ENCODE results near the gene VMP1.
A peak's percentile ranks its signal among the peaks of the same experiment; 100 is the strongest.

The VMP1 gene

GRCh38 chr17:59874376-59874775 is 166.9 kb downstream of the VMP1 start:
- peaks cover 5% of the 10 kb centered on the region for H3K36me3 Mint-ChIP-seq
- no peaks in the 10 kb centered on the region for H3K9me3 Mint-ChIP-seq (ENCODE audit: low read depth)
- H3K27ac Mint-ChIP-seq, result peak overlapping the region; percentile 34
- no peak overlapping the region for H3K4me3 Mint-ChIP-seq
- H3K27me3 Mint-ChIP-seq, result no peaks in the 10 kb centered on the region
- no peaks in the 10 kb centered on the region for H3K4me1 Mint-ChIP-seq (ENCODE audit: low read depth)

- no peaks in the 10 kb centered on the region for H3K4me1 Mint-ChIP-seq (ENCODE audit: low read depth)
- H3K36me3 Mint-ChIP-seq, result peaks cover 9% of the 10 kb centered on the region
- H3K27ac Mint-ChIP-seq, result no peak overlapping the region
- no peaks in the 10 kb centered on the region for H3K9me3 Mint-ChIP-seq (ENCODE audit: low read depth)
- H3K27me3 Mint-ChIP-seq, result no peaks in the 10 kb centered on the region
- no peak overlapping the region for H3K4me3 Mint-ChIP-seq
Observed at GRCh38 chr17:59876107-59876506, 168.7 kb downstream of the VMP1 start.

GRCh38 chr17:59877965-59878364 is 170.5 kb downstream of the VMP1 start:
- H3K4me1 Mint-ChIP-seq (ENCODE audit: low read depth), result no peaks in the 10 kb centered on the region
- H3K9me3 Mint-ChIP-seq (ENCODE audit: low read depth), result no peaks in the 10 kb centered on the region
- no peak overlapping the region for H3K4me3 Mint-ChIP-seq
- peak overlapping the region; percentile 48 for H3K27ac Mint-ChIP-seq
- peaks cover 9% of the 10 kb centered on the region for H3K36me3 Mint-ChIP-seq
- H3K27me3 Mint-ChIP-seq, result no peaks in the 10 kb centered on the region

GRCh38 chr17:59878624-59879023 is 171.2 kb downstream of the VMP1 start:
- no peak overlapping the region for H3K4me3 Mint-ChIP-seq
- peak overlapping the region; percentile 22 for H3K27ac Mint-ChIP-seq
- H3K4me1 Mint-ChIP-seq (ENCODE audit: low read depth), result no peaks in the 10 kb centered on the region
- H3K36me3 Mint-ChIP-seq, result peaks cover 9% of the 10 kb centered on the region
- H3K27me3 Mint-ChIP-seq, result no peaks in the 10 kb centered on the region
- H3K9me3 Mint-ChIP-seq (ENCODE audit: low read depth), result no peaks in the 10 kb centered on the region

- Mint-ChIP-seq H3K9me3 (ENCODE audit: low read depth) (no peaks in the 10 kb centered on the region), H3K4me1 (ENCODE audit: low read depth) (peaks cover 11% of the 10 kb centered on the region), H3K36me3 (peaks cover 6% of the 10 kb centered on the region), H3K27ac (no peak overlapping the region), H3K4me3 (no peak overlapping the region), H3K27me3 (no peaks in the 10 kb centered on the region)
Observed at GRCh38 chr17:59884861-59885260, 177.4 kb downstream of the VMP1 start.

GRCh38 chr17:59888145-59888750 is 180.8 kb downstream of the VMP1 start:
- no peaks in the 10 kb centered on the region for H3K27me3 Mint-ChIP-seq
- peaks cover 5% of the 10 kb centered on the region for H3K36me3 Mint-ChIP-seq
- H3K4me1 Mint-ChIP-seq (ENCODE audit: low read depth), result peaks cover 32% of the 10 kb centered on the region
- no peak overlapping the region for H3K4me3 Mint-ChIP-seq
- peak overlapping the region; percentile 73 for H3K27ac Mint-ChIP-seq
- H3K9me3 Mint-ChIP-seq (ENCODE audit: low read depth), result no peaks in the 10 kb centered on the region

GRCh38 chr17:59890720-59891119 is 183.3 kb downstream of the VMP1 start:
- Mint-ChIP-seq H3K4me1 (ENCODE audit: low read depth) (peaks cover 47% of the 10 kb centered on the region), H3K36me3 (peaks cover 7% of the 10 kb centered on the region), H3K4me3 (peak overlapping the region; percentile 63), H3K9me3 (ENCODE audit: low read depth) (no peaks in the 10 kb centered on the region), H3K27me3 (no peaks in the 10 kb centered on the region), H3K27ac (peak overlapping the region; percentile 82)
